GM21529 (cell line): Measurements from ENCODE around the gene IL15.
"Not testable (repeated sequence)": the region's sequence is repeated elsewhere in the genome, so short reads cannot be mapped to it uniquely, and the experiment has no call there.

Experiments used
- ATAC-seq: cut with Tn5 transposase; IDR thresholded peaks from one replicate; pipeline ENCODE4 v1.9.1; 2021; ENCODE audit not compliant: unreplicated experiment

IL15 gene

GRCh38 chr4:141645611-141646340 is 9.4 kb downstream of the IL15 start:
- no peak for ATAC-seq

DNA sequence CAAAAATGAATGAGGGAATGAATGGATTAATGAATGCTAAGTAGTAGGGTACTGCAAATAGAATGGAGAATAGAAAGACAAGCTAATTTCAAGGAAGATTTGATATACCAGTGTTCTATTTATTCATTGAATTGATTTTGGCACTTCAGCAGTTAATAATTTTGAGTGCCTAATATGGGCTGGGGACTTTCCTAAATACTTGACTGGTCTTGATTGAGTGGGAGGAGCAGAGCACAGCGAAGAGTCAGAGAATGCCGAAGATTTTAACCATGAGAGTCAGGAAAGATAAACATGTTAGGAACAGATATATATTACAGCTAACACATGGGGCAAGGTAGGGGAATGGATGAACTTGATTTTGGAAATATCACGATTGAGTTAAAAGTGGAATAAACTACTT is 10.6 kb downstream of the IL15 start:
- no peak for ATAC-seq

DNA sequence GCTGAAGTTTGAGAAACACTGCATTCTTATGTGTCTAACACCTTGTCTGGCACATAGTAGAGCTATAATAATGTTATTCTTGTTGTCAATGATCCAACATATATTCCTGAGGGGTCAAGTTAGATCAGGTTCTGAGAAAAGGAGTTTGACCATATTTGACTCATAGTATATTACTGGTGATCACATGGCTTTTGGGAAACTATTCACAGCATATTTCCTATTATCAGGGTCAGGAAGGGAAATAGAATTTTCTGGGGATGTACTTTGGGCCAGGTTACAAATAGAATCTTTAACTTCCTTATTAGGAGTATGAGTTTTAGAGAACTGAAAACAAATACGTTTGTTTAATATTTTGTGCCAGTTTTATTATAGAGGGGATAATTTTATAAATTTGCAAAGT is 11.6 kb downstream of the IL15 start:
- ATAC-seq, result no peak

- no peak for ATAC-seq
These were observed 15.9 kb downstream of the IL15 start for GRCh38 chr4:141652161-141652778.

DNA sequence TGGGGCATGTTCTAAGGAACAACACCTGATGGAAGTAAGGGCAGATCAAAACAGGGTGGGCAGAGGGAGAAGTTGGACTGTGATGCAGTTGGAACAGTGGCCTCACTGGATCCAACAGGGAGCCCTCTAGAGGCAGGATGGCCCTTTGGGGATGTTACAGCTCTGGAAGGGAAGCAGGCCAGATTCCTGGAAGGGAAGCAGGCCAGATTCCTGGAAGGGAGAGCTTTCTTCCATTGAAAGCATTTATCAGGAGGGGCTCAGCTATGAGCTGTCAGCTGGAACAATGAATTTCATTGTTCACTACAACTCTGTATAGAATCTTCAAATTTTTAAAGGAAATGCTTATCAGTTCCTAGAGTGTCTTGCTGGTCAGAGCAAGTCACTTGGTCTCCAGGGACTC is 17.7 kb downstream of the IL15 start:
- ATAC-seq, result no peak

DNA sequence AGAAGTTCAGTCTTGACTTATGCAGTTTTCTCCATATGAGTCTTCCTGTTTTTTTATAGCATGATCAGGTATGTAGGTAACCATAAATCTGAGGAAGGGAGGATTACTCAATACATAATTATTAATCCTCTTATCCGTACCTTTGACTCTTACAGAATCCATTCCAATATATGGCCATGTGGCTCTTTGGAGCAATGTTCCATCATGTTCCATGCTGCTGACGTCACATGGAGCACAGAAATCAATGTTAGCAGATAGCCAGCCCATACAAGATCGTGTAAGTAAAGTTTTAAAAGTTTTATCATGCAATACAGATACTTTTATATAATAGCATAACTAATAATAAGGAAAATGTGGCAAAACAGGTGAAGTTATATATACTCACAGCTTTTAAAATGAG is 19.6 kb downstream of the IL15 start:
- ATAC-seq, result no peak

DNA sequence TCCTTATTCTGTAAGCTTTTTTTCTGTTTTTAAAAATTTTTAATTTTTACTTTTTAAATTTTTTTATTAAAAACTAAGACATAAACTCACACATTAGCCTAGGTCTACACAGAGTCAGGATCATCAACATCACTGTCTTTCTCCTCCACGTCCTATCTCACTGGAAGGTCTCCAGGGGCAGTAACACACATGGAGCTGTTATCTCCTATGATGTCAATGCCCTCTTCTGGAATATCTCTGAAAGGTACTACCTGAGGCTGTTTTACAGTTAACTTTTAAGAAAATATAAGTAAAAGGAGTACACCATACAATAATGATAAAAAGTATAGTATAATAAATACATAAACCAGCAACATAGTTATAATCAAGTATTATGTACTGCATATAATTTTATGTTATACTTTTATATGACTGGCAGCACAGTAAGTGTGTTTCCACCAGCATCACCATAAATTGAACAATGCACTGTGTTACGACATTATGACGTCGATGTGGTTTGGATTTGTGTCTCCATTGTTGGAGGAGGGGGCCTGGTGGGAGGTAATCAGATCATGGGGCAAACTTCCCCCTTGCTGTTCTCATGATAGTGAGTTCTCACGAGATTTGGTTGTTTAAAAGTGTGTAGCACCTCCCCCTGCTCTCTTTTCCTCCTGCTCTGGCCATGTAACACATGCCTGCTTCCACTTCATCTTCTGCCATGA is 21.3 kb downstream of the IL15 start:
- ATAC-seq, result peak; percentile 15

- peak; percentile 53 for ATAC-seq
These were observed 21.9 kb downstream of the IL15 start for GRCh38 chr4:141658309-141658708.

- ATAC-seq, result no peak
These were observed 23.2 kb downstream of the IL15 start for GRCh38 chr4:141659539-141659938.

- ATAC-seq, result no peak
These were observed 24.5 kb downstream of the IL15 start for GRCh38 chr4:141660880-141661279.

GRCh38 chr4:141668200-141668910 is 32.0 kb downstream of the IL15 start:
- ATAC-seq, result no peak

DNA sequence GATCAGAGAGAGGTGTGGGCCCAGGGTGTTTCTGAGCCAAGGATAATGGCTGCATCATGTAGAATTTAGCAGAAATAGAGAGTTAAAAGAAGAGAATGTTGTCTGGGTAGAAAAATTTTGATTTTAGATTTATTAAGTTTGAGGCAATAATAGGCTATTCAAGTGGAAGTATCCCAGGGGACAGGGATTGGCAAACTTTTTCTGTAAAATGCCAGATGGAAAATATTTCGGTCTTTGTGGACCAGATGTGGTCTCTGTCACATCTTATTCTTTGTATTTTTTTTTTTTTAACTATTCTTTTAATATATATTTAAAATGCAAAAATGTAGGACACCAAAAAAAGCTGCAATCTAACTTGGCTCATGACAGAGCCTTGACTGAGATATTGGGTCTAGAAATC is 33.1 kb downstream of the IL15 start:
- ATAC-seq, result no peak

DNA sequence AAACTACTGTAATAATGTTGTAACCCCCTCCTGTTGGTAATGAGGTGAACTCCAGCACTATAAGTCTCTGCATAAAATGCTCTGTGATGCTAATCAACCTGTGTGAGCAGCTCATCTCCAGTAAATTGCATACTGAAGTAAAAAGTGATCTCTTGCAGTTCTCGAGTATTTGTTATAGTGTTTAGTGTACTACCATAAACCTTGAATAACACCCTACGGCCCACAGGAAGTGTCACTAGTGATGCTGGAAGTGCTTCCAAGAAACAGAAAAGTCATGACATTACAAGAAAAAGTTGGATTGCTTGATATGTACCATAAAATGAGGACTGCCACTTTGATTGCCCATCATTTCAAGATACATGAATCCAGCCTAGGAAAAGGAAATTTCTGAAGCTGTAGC is 39.0 kb downstream of the IL15 start:
- no peak for ATAC-seq

DNA sequence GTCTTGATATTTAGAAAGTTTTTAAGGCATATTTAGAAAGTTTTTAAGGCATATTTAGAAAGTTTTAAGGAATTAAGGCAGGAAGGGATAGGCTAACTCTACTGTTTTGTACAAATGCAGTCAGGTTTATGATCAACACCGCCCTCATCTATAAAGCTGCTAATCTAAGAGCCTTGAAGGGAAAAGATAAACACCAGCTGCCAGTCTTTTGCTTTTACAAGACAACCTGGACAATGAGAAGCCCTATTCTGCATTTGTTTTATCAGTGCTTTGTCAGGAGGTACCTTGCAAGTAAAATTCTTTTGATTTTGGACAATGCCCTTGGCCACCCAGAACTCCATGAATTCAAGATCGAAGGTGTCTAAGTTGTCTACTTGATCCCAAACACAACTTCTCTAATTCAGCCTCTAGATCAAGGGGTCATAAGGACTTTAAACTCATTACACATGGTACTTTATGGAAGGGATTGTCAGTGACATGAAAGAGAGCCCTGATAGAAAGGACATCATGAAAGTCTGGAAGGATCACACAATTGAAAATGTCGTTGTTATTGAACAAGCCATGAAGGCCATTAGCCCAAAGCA is 39.8 kb downstream of the IL15 start:
- no peak for ATAC-seq

DNA sequence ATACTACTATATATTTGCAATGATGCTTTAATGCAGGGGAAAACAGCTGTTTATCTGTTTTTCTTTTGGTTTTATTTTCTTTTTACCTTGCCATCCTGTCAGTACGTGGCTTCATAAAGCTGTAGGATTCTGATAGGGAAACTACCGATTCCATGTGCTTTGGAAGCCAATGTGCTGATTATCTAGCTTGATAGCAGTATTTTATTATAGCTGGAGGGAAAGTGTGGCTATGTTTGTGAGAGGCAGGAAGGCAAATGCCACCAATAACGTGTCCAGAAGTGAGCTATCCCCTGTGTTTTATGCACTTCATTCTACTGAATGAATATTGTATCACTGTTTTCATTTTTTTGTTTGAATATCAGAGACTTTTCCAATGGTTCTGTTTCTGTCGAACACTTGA is 43.7 kb downstream of the IL15 start:
- no peak for ATAC-seq

- no peak for ATAC-seq
These were observed 48.4 kb downstream of the IL15 start for GRCh38 chr4:141684785-141685184.

DNA sequence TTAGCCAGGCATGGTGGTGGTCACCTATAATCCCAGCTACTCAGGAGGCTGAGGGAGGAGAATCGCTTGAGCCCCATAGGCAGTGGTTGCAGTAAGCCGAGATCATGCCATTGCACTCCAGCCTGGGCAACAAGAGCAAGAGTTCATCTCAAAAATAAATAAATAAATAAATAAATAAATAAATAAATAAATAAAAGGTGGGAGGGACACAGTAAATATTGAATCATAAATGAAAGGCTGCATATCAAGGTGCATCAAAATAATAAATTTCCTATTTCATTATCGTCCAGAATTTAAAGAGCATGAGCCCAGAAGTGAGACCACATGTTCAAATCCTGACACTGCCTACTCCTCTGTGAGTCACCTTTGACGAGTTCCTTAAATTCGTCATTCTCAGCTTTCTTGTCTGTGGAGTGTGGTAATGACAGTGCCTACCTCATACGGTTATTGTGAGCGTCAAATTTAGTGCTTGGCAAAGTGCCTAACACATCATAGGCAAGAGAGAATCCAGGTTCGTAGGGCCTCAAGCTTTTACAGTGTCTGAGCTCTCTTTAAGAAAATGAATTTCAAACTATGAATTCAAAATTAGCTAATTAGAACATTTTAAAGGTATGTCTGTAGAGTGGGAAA is 49.9 kb downstream of the IL15 start:
- no peak for ATAC-seq

GRCh38 chr4:141686879-141687278 is 50.5 kb downstream of the IL15 start:
- ATAC-seq, result no peak

DNA sequence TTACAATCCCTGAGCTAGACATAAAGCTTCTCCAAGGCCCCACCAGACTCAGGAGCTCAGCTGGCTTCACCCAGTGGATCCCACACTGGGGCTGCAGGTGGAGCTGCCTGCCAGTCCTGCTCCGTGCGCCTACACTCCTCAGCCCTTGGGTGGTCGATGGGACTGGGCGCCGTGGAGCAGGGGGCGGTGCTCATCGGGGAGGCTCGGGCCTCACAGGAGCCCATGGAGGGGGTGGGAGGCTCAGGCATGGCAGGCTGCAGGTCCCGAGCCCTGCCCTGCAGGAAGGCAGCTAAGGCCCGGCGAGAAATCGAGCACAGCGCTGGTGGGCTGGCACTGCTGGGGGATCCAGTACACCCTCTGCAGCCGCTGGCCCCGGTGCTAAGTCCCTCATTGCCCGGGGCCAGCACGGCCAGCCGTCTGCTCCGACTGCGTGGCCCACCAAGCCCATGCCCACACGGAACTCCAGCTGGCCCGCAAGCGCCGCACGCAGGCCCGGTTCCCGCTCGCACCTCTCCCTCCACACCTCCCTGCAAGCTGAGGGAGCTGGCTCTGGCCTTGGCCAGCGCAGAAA is 53.4 kb downstream of the IL15 start:
- not testable (repeated sequence) for ATAC-seq

DNA sequence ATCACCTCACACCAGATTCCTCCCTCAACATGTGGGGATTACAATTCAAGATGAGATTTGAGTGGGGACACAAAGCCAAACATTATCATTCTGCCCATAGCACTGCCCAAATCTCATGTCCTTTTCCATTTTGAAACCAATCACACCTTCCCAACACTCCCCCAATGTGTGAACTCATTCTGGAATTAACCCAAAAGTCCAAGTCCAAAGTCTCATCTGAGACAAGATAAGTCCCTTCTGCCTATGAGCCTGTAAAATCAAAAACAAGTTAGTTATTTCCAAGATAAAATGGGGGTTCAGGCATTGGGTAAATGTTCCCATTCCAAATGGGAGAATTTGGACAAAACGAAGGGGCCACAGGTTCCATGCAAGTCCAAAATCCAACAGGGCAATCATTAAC is 54.9 kb downstream of the IL15 start:
- not testable (repeated sequence) for ATAC-seq
